Natural killer cell (primary cell): ENCODE results near the gene CNDP1. TPM values are rescaled to one million over a fixed set of nuclear protein-coding genes. Genes with fewer than 3 reads are reported as not detected.

Experiments used
- ATAC-seq, 3 donors: fragments of 150-1000 bp in 2 of 3; fragments of 200-7000 bp in 1 of 3; cut with Tn5 transposase; 1 replicate in 1 of 3; 2 replicates in 2 of 3; pipeline ENCODE4 v1.10.0; 2021; ENCODE audit warnings: mild to moderate bottlenecking in 2 of 3, moderate library complexity in 2 of 3
- DNase-seq, 2 donors: peaks; one replicate each; pipeline versions ENCODE4 v3.0.0 to v3.0.0-alpha.2; 2013 to 2021; ENCODE audit warnings: mixed read lengths in 1 of 2
- H3K27ac ChIP-seq: one replicate; pipeline ENCODE4 v1.5.1; 2013; ENCODE audit warnings: mild to moderate bottlenecking, low read length
- H3K27me3 ChIP-seq: one replicate; pipeline ENCODE4 v1.6.1; 2013; ENCODE audit warnings: low read length; ENCODE audit not compliant: control insufficient read depth, insufficient read depth
- H3K36me3 ChIP-seq: one replicate; pipeline ENCODE4 v1.6.1; 2013; ENCODE audit warnings: low read length; ENCODE audit not compliant: control insufficient read depth, insufficient read depth
- H3K4me1 ChIP-seq: one replicate; pipeline ENCODE4 v1.6.1; 2013; ENCODE audit warnings: low read length; ENCODE audit not compliant: control insufficient read depth, insufficient read depth
- H3K4me3 ChIP-seq: one replicate; pipeline ENCODE4 v1.5.1; 2013; ENCODE audit warnings: low read length
- H3K9me3 ChIP-seq: one replicate; pipeline ENCODE4 v1.6.1; 2013; ENCODE audit warnings: low read length; ENCODE audit not compliant: control insufficient read depth, insufficient read depth
- H3K27ac Mint-ChIP-seq, 2 donors: one replicate each; pipeline ENCODE4 v1.8.0; 2022; ENCODE audit warnings: mild to moderate bottlenecking in 2 of 2, mixed read lengths in 2 of 2, moderate library complexity in 1 of 2
- H3K27me3 Mint-ChIP-seq, 2 donors: one replicate each; pipeline ENCODE4 v1.8.0; 2022; ENCODE audit warnings: low read depth in 2 of 2, mixed read lengths in 2 of 2
- H3K36me3 Mint-ChIP-seq: one replicate; pipeline ENCODE4 v1.8.0; 2022; ENCODE audit warnings: mixed read lengths
- H3K4me1 Mint-ChIP-seq, 2 donors: one replicate each; pipeline ENCODE4 v1.8.0; 2022; ENCODE audit warnings: mixed read lengths in 2 of 2
- H3K4me3 Mint-ChIP-seq: one replicate; pipeline ENCODE4 v1.8.0; 2022; ENCODE audit warnings: mild to moderate bottlenecking, moderate library complexity, mixed read lengths
- H3K9me3 Mint-ChIP-seq, 2 donors: one replicate each; pipeline ENCODE4 v1.8.0; 2022; ENCODE audit warnings: mixed read lengths in 2 of 2
- CTCF ChIP-seq: fragments of 200-600 bp; IDR thresholded peaks from one replicate; pipeline ENCODE4 v1.8.0; 2022; ENCODE audit warnings: antibody characterized with exemption
- WGBS: methylation state at CpG from one replicate; pipeline ENCODE4 v1.1.7; 2013; ENCODE audit warnings: missing lambda C conversion rate; ENCODE audit not compliant: insufficient coverage; 5-methylcytosine and 5-hydroxymethylcytosine counted together
- intact Hi-C: fragments of 100-400 bp; cut with micrococcal nuclease; formaldehyde crosslinking; loops from one replicate; pipeline ENCODE4 v1.14.2; 2022
- total RNA-seq, 4 donors: library from RNA; stranded (reverse); fragments of 120-200 nt in 1 of 4; gene quantifications; one replicate each; pipeline versions ENCODE4 v1.2.3 to v1.2.4, GENCODE V29; 2013 to 2022

Gene CNDP1
- total RNA-seq, 3 donors from 2014 or later (not counting 1 experiment from before 2014, with no cell fraction given), result 0.31 to 0.60 (median 0.57) TPM

GRCh38 chr18:74526488-74526887 is 7.8 kb upstream of the CNDP1 start:
- no peak overlapping the region for H3K27ac Mint-ChIP-seq
- H3K36me3 Mint-ChIP-seq, result no peaks in the 10 kb centered on the region
- H3K9me3 ChIP-seq, result no peaks in the 10 kb centered on the region
- peaks cover 5% of the 10 kb centered on the region for H3K36me3 ChIP-seq
- no peaks in the 10 kb centered on the region for H3K9me3 Mint-ChIP-seq
- H3K4me1 ChIP-seq, result no peaks in the 10 kb centered on the region
- TF ChIP-seq CTCF, result no peak
- ATAC-seq (no peak), DNase-seq (no peak)
- H3K4me3 Mint-ChIP-seq, result no peak overlapping the region
- H3K4me1 Mint-ChIP-seq, result peaks cover 0 to 6% of the 10 kb centered on the region in 2 donors
- no peak overlapping the region for H3K4me3 ChIP-seq
- no peaks in the 10 kb centered on the region for H3K27me3 ChIP-seq
- WGBS, result 91% methylated on average over 2 of the region's 2 CpGs
- no peak overlapping the region for H3K27ac ChIP-seq
- H3K27me3 Mint-ChIP-seq, result peaks cover 3 to 6% of the 10 kb centered on the region in 2 donors
- intact Hi-C loops, result no loop called here

- Mint-ChIP-seq H3K27me3 (peaks cover 3 to 6% of the 10 kb centered on the region in 2 donors), H3K4me3 (no peak overlapping the region), H3K4me1 (peaks cover 0 to 6% of the 10 kb centered on the region in 2 donors), H3K27ac (no peak overlapping the region), H3K36me3 (no peaks in the 10 kb centered on the region), H3K9me3 (no peaks in the 10 kb centered on the region)
- intact Hi-C loops, result no loop called here
- H3K4me3 ChIP-seq, result no peak overlapping the region
- H3K4me1 ChIP-seq, result no peaks in the 10 kb centered on the region
- no CpG with 5 or more reads among the region's 1 CpG for WGBS
- H3K9me3 ChIP-seq, result no peaks in the 10 kb centered on the region
- H3K27me3 ChIP-seq, result no peaks in the 10 kb centered on the region
- no peak overlapping the region for H3K27ac ChIP-seq
- ATAC-seq, result no peak
- no peak for DNase-seq
- no peaks in the 10 kb centered on the region for H3K36me3 ChIP-seq
- no peak for TF ChIP-seq CTCF
These were observed 5.8 kb upstream of the CNDP1 start for GRCh38 chr18:74528478-74528877.

- no peak overlapping the region for H3K4me3 Mint-ChIP-seq
- no peaks in the 10 kb centered on the region for H3K27me3 ChIP-seq
- H3K9me3 ChIP-seq, result no peaks in the 10 kb centered on the region
- no peak for TF ChIP-seq CTCF
- H3K4me1 ChIP-seq, result no peaks in the 10 kb centered on the region
- 79% methylated on average over 1 of the region's 3 CpGs for WGBS
- ATAC-seq (no peak), DNase-seq (no peak)
- H3K27me3 Mint-ChIP-seq, result peaks cover 3 to 6% of the 10 kb centered on the region in 2 donors
- no peak overlapping the region for H3K27ac ChIP-seq
- peaks cover 0 to 5% of the 10 kb centered on the region in 2 donors for H3K4me1 Mint-ChIP-seq
- no peak overlapping the region for H3K27ac Mint-ChIP-seq
- intact Hi-C loops, result no loop called here
- no peaks in the 10 kb centered on the region for H3K36me3 Mint-ChIP-seq
- H3K9me3 Mint-ChIP-seq, result no peaks in the 10 kb centered on the region
- no peak overlapping the region for H3K4me3 ChIP-seq
- H3K36me3 ChIP-seq, result no peaks in the 10 kb centered on the region
These were observed 5.4 kb upstream of the CNDP1 start for GRCh38 chr18:74528913-74529312.

- no peaks in the 10 kb centered on the region for H3K9me3 ChIP-seq
- no peak overlapping the region for H3K27ac Mint-ChIP-seq
- peaks cover 3 to 6% of the 10 kb centered on the region in 2 donors for H3K27me3 Mint-ChIP-seq
- no peaks in the 10 kb centered on the region for H3K36me3 ChIP-seq
- H3K4me3 Mint-ChIP-seq, result no peak overlapping the region
- no peak overlapping the region for H3K27ac ChIP-seq
- DNase-seq (no peak), ATAC-seq (no peak)
- H3K27me3 ChIP-seq, result no peaks in the 10 kb centered on the region
- H3K9me3 Mint-ChIP-seq, result no peaks in the 10 kb centered on the region
- no peak for TF ChIP-seq CTCF
- H3K36me3 Mint-ChIP-seq, result no peaks in the 10 kb centered on the region
- no peak overlapping the region for H3K4me3 ChIP-seq
- WGBS, result 69% methylated on average over 6 of the region's 6 CpGs
- intact Hi-C loops, result no loop called here
- H3K4me1 Mint-ChIP-seq, result peaks cover 0 to under 1% of the 10 kb centered on the region in 2 donors
- no peaks in the 10 kb centered on the region for H3K4me1 ChIP-seq
These were observed 4.9 kb upstream of the CNDP1 start for GRCh38 chr18:74529378-74529777.
